ENCODE results near the gene APPL2. TPM values are rescaled to one million over a fixed set of nuclear protein-coding genes. Genes with fewer than 3 reads are reported as not detected.

APPL2 gene
- total RNA-seq, result 10 to 100 TPM; 12.8 to 24.3 (median 19.8) TPM

- H3K27me3 ChIP-seq, result no peaks in the 10 kb centered on the region
- TF ChIP-seq POLR2A (IDR thresholded peaks at IDR 0.05) (peak; percentile 77 to 91), CTCF (IDR thresholded peaks at IDR 0.05 in 4 of 5, conservative IDR thresholded peaks at IDR 0.05 in 1 of 5) (peak in 4 of 5 experiments; percentile 45 to 63 (median 59))
- no peaks in the 10 kb centered on the region for H3K9me3 ChIP-seq
- H3K27ac ChIP-seq, result peak within 1 kb of the TSS; percentile 89 to 99 (median 98)
- intact Hi-C loops (cut with DNase I; ENCODE audit: low total_unique reads) (loop anchor here (1.0 to 5.0 kb wide), 5 partner anchors 96 to 1061 kb away; partner anchors contain the start of genes C12orf75, NOPCHAP1 and WASHC4), in situ Hi-C loops (cut with MboI; ENCODE audit: low sequenced_read_pairs in 4 of 4) (no loop called here)
- peak within 1 kb of the TSS; percentile 77 to 97 (median 86) for H3K4me3 ChIP-seq
- H3K36me3 ChIP-seq, result no peaks in the 10 kb centered on the region
- H3K4me1 ChIP-seq, result peaks cover 38 to 43% of the 10 kb centered on the region in 2 donors
- ATAC-seq (peak; percentile 84 to 89), DNase-seq (peak; percentile 86 to 89)
Measured at GRCh38 chr12:105235732-105236476, at the start of gene APPL2. TSS of gene APPL2 (minus strand) at chr12:105236174. CDS start at chr12:105236012, 162 bp downstream.

- TF ChIP-seq CTCF (IDR thresholded peaks at IDR 0.05 in 4 of 5, conservative IDR thresholded peaks at IDR 0.05 in 1 of 5), result no peak
- no peak for TF ChIP-seq POLR2A (IDR thresholded peaks at IDR 0.05)
Measured at GRCh38 chr12:105285378-105285777, 49.4 kb upstream of the APPL2 start.

GRCh38 chr12:105281694-105282049 lies 45.7 kb upstream of the APPL2 start:
- Histone ChIP-seq H3K4me3 (no peak overlapping the region), H3K4me1 (no peaks in the 10 kb centered on the region), H3K27ac (no peak overlapping the region), H3K36me3 (no peaks in the 10 kb centered on the region), H3K27me3 (no peaks in the 10 kb centered on the region), H3K9me3 (no peaks in the 10 kb centered on the region)
- in situ Hi-C loops (cut with MboI; ENCODE audit: low sequenced_read_pairs in 4 of 4), result loop anchor here in 1 of 4 donors (10.0 kb wide), 1 partner anchor 103 kb away; no protein-coding TSS in a partner anchor
- ATAC-seq (no peak), DNase-seq (no peak)
- intact Hi-C loops (cut with DNase I; ENCODE audit: low total_unique reads), result no loop called here
- TF ChIP-seq CTCF (IDR thresholded peaks at IDR 0.05 in 4 of 5, conservative IDR thresholded peaks at IDR 0.05 in 1 of 5) (no peak), POLR2A (IDR thresholded peaks at IDR 0.05) (no peak)

More at GRCh38 chr12:105285378-105285777, 49.4 kb upstream of the APPL2 start:
- H3K9me3 ChIP-seq, result no peaks in the 10 kb centered on the region
- no peaks in the 10 kb centered on the region for H3K4me1 ChIP-seq
- in situ Hi-C loops (cut with MboI; ENCODE audit: low sequenced_read_pairs in 4 of 4), result loop anchor here in 1 of 4 donors (10.0 kb wide), 1 partner anchor 99 kb away; no protein-coding TSS in a partner anchor
- H3K27ac ChIP-seq, result no peak overlapping the region
- ATAC-seq (no peak), DNase-seq (no peak)
- intact Hi-C loops (cut with DNase I; ENCODE audit: low total_unique reads), result no loop called here
- no peaks in the 10 kb centered on the region for H3K27me3 ChIP-seq
- no peaks in the 10 kb centered on the region for H3K36me3 ChIP-seq
- H3K4me3 ChIP-seq, result no peak overlapping the region

- in situ Hi-C loops (cut with MboI; ENCODE audit: low sequenced_read_pairs in 4 of 4) (loop anchor here in 1 of 4 donors (10.0 kb wide), 1 partner anchor 104 kb away; no protein-coding TSS in a partner anchor), intact Hi-C loops (cut with DNase I; ENCODE audit: low total_unique reads) (no loop called here)
- Histone ChIP-seq H3K9me3 (no peaks in the 10 kb centered on the region), H3K4me1 (no peaks in the 10 kb centered on the region), H3K36me3 (no peaks in the 10 kb centered on the region), H3K27me3 (no peaks in the 10 kb centered on the region), H3K27ac (no peak overlapping the region), H3K4me3 (no peak overlapping the region)
- ATAC-seq (no peak), DNase-seq (no peak)
- TF ChIP-seq CTCF (IDR thresholded peaks at IDR 0.05 in 4 of 5, conservative IDR thresholded peaks at IDR 0.05 in 1 of 5) (no peak), POLR2A (IDR thresholded peaks at IDR 0.05) (no peak)
Measured at GRCh38 chr12:105280966-105281693, 45.2 kb upstream of the APPL2 start.
